Vagina (tissue), 2 donors: ENCODE results near the gene FGR. TPM values are rescaled to one million over a fixed set of nuclear protein-coding genes. Genes with fewer than 3 reads are reported as not detected.

Experiments used
- DNase-seq, 2 donors: peaks; one replicate each; pipeline ENCODE4 v3.0.0-alpha.2; 2017; ENCODE audit errors: extremely low spot score in 2 of 2
- H3K27ac ChIP-seq: fragments of 200-600 bp; sonication (generic); one replicate; pipeline ENCODE4 v1.5.1; 2019
- H3K27me3 ChIP-seq: fragments of 200-600 bp; sonication (generic); one replicate; pipeline ENCODE4 v1.5.1; 2019
- H3K36me3 ChIP-seq, 2 donors: fragments of 200-600 bp; sonication (generic); one replicate each; pipeline ENCODE4 v1.5.1; 2017 to 2019
- H3K4me1 ChIP-seq: fragments of 200-600 bp; sonication (generic); one replicate; pipeline ENCODE4 v1.5.1; 2019
- H3K4me3 ChIP-seq, 2 donors: fragments of 200-600 bp; sonication (generic); 1 replicate in 1 of 2; 2 replicates in 1 of 2; pipeline ENCODE4 v1.5.1; 2016 to 2019
- H3K9me3 ChIP-seq: fragments of 200-600 bp; sonication (generic); one replicate; pipeline ENCODE4 v1.5.1; 2019
- POLR2A ChIP-seq, 2 donors: fragments of 450-650 bp; IDR thresholded peaks; one replicate each; pipeline ENCODE4 v1.6.1; 2017; ENCODE audit warnings: antibody characterized with exemption in 2 of 2, mild to moderate bottlenecking in 2 of 2, moderate library complexity in 2 of 2
- POLR2AphosphoS5 ChIP-seq, 2 donors: sonication (generic); formaldehyde crosslinking; IDR thresholded peaks; one replicate each; pipeline ENCODE4 v1.9.0; 2017; ENCODE audit warnings: antibody characterized with exemption in 2 of 2, mild to moderate bottlenecking in 2 of 2, low read depth in 1 of 2; ENCODE audit not compliant: insufficient read depth in 1 of 2
- intact Hi-C: fragments of 100-400 bp; cut with DNase I; formaldehyde crosslinking; loops from one replicate; pipeline ENCODE4 v1.15.1; 2023
- total RNA-seq: library from RNA; depleted of rRNA; stranded (reverse); fragments of >200 nt; gene quantifications from one replicate; pipeline ENCODE4 v1.2.3, GENCODE V29; 2016
- TF ChIP-seq, protein P1 (sequence below), 3 experiments: fragments of 450-650 bp in 2 of 3; fragments of 200-600 bp in 1 of 3; sonication (generic) in 1 of 3; IDR thresholded peaks; one replicate each; pipeline ENCODE4 v1.5.1; 2017 to 2019; ENCODE audit warnings: antibody characterized with exemption in 3 of 3, mild to moderate bottlenecking in 2 of 3, moderate library complexity in 2 of 3

The FGR gene
- total RNA-seq, 1 donor from 2014 or later = 18.4 TPM

DNA sequence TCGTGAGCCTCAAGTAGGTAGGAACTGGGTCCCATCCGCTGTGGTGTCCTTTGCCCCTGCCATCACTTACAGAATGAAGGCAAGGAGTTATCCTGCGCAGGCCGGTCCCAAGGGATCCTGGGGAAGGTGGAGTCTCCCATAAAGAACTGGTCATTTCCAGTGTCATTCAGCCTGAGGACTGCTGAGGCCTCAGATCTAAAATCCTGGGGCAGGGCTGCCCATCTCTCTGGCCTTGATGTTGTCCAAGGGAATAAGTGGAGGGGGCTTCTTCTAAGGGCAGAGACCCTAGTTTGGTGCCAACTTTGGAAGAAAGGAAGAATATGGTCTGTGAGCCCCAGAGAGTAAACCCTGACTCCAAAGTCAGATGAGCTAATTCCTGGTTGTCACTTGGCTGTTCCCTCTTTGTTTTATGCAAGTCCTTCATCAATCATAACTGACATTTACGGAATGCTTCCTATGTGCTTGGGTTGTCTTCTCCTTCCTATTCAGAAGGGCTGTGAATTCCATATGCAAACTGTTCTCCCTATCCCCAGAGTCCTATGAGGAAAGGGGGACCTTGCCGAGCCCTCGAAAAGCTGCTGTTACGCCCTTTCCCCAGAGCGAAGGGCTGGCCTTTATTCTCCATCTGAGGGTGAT lies 30.1 kb upstream of the FGR start:
- intact Hi-C loops = loop anchor here (10.0 kb wide), 2 partner anchors 270 to 360 kb away; partner anchors contain the start of gene GPR3
- H3K9me3 ChIP-seq = no peaks in the 10 kb centered on the region
- DNase-seq = no peak
- no peaks in the 10 kb centered on the region for H3K27me3 ChIP-seq
- TF ChIP-seq, protein P1, sequence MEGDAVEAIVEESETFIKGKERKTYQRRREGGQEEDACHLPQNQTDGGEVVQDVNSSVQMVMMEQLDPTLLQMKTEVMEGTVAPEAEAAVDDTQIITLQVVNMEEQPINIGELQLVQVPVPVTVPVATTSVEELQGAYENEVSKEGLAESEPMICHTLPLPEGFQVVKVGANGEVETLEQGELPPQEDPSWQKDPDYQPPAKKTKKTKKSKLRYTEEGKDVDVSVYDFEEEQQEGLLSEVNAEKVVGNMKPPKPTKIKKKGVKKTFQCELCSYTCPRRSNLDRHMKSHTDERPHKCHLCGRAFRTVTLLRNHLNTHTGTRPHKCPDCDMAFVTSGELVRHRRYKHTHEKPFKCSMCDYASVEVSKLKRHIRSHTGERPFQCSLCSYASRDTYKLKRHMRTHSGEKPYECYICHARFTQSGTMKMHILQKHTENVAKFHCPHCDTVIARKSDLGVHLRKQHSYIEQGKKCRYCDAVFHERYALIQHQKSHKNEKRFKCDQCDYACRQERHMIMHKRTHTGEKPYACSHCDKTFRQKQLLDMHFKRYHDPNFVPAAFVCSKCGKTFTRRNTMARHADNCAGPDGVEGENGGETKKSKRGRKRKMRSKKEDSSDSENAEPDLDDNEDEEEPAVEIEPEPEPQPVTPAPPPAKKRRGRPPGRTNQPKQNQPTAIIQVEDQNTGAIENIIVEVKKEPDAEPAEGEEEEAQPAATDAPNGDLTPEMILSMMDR (IDR thresholded peaks at IDR 0.05) = no peak
- TF ChIP-seq POLR2AphosphoS5 (IDR thresholded peaks at IDR 0.05; ENCODE audit: insufficient read depth in 1 of 2, low read depth in 1 of 2) (no peak), POLR2A (IDR thresholded peaks at IDR 0.05) (no peak)
- peaks cover 17% of the 10 kb centered on the region for H3K4me1 ChIP-seq
- no peak overlapping the region for H3K27ac ChIP-seq
- H3K36me3 ChIP-seq = no peaks in the 10 kb centered on the region
- no peak overlapping the region for H3K4me3 ChIP-seq

DNA sequence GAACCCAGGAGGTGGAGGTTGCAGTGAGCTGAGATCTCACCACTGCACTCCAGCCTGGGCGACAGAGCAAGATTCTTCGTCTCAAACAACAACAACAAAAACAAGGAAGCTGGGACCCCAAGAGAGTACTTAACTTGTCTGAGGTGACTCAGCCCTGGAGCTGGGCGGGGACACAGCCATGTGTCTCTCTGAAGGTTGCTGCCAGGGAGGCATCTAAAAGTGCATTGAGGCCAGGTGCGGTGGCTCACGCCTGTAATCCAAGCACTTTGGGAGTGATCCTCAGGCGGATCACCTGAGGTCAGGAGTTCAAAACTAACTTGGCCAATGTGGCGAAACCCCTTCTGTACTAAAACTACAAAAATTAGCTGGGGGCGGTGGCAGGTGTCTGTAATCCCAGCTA lies 29.3 kb upstream of the FGR start:
- intact Hi-C loops = loop anchor here (10.0 kb wide), 2 partner anchors 269 to 359 kb away; partner anchors contain the start of gene GPR3
- TF ChIP-seq, protein P1 (IDR thresholded peaks at IDR 0.05) = no peak
- TF ChIP-seq POLR2AphosphoS5 (IDR thresholded peaks at IDR 0.05; ENCODE audit: insufficient read depth in 1 of 2, low read depth in 1 of 2) (no peak), POLR2A (IDR thresholded peaks at IDR 0.05) (no peak)
- H3K27ac ChIP-seq = no peak overlapping the region

DNA sequence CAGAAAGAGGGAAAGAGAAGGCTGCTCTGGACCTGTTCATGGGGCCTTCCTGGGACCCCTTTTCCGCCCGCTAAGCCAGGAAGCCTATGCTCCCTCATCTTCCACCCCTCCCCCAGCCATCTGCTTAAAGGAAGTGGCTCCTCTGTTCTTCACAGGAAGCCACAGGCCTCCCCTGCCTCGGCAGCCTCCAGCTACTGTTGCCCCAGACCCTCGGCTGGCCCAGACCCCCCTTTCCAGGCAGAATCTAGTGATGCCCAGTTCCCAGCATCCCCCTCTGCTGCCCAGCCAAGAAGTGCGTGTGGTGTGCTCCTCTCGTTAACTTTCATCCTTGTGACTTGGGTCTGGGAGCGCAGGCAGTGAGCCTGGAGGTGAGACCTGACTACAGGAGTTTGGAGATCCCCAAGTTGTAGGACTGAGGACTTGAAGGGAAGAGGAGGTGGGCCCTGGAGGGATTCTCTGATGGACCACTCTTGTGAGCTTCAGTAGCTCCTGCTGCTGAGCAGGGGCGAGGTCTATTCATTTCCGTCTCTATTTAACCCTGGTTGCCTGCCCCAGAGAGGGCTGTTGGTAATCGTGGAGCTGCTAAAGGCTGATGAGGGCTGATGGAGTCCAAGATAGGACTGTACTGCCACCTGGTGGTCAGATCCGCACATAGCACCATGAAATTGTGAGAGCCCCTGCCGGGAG lies 27.9 kb upstream of the FGR start:
- no peak overlapping the region for H3K4me3 ChIP-seq
- H3K27me3 ChIP-seq = no peaks in the 10 kb centered on the region
- intact Hi-C loops = loop anchor here (2.0 to 10.0 kb wide), 3 partner anchors 54 to 358 kb away; partner anchors contain the start of gene GPR3
- H3K36me3 ChIP-seq = no peaks in the 10 kb centered on the region
- DNase-seq = no peak
- H3K27ac ChIP-seq = peak overlapping the region; percentile 30
- H3K4me1 ChIP-seq = peaks cover 19% of the 10 kb centered on the region
- H3K9me3 ChIP-seq = no peaks in the 10 kb centered on the region
- no peak for TF ChIP-seq POLR2A (IDR thresholded peaks at IDR 0.05)
- TF ChIP-seq POLR2AphosphoS5 (IDR thresholded peaks at IDR 0.05; ENCODE audit: insufficient read depth in 1 of 2, low read depth in 1 of 2) = peak in 1 of 2 donors; percentile 62
- TF ChIP-seq, protein P1 (IDR thresholded peaks at IDR 0.05) = peak; percentile 87 to 99 (median 95)

More for the DNA sequence above, 29.3 kb upstream of the FGR start:
- no peak overlapping the region for H3K4me3 ChIP-seq
- no peaks in the 10 kb centered on the region for H3K36me3 ChIP-seq
- no peaks in the 10 kb centered on the region for H3K9me3 ChIP-seq
- H3K4me1 ChIP-seq = peaks cover 13% of the 10 kb centered on the region
- no peak for DNase-seq
- no peaks in the 10 kb centered on the region for H3K27me3 ChIP-seq

DNA sequence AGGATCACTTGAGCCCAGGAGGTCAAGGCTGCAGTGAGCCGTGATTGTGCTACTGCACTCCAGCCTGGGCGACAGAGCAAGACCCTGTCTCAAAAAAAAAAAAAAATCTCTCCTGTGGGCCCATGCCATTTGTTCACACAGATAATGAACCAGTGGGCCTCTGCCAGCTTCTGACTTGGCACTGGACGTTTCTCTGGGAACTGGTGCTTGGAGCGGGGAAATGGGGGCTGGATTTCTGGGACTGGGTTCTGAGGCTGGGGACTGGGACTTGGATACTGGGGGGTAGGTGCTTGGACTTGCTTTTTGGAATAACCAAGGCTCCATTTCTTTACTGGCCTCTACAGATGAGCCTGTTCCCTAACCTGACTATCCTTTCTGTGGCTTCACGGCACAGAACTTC lies 27.3 kb upstream of the FGR start:
- intact Hi-C loops = loop anchor here (2.0 to 10.0 kb wide), 3 partner anchors 53 to 357 kb away; partner anchors contain the start of gene GPR3
- no peaks in the 10 kb centered on the region for H3K27me3 ChIP-seq

More for the DNA sequence above, 27.3 kb upstream of the FGR start:
- no peaks in the 10 kb centered on the region for H3K36me3 ChIP-seq
- peaks cover 19% of the 10 kb centered on the region for H3K4me1 ChIP-seq
- H3K9me3 ChIP-seq = no peaks in the 10 kb centered on the region
- no peak overlapping the region for H3K4me3 ChIP-seq
- TF ChIP-seq POLR2A (IDR thresholded peaks at IDR 0.05) (no peak), POLR2AphosphoS5 (IDR thresholded peaks at IDR 0.05; ENCODE audit: insufficient read depth in 1 of 2, low read depth in 1 of 2) (no peak)
- TF ChIP-seq, protein P1 (IDR thresholded peaks at IDR 0.05) = no peak
- peak overlapping the region; percentile 30 for H3K27ac ChIP-seq
- no peak for DNase-seq
